ENCODE data around the gene PRIM1. TPM values are rescaled to one million over a fixed set of nuclear protein-coding genes. Genes with fewer than 3 reads are reported as not detected.

PRIM1 gene
- total RNA-seq, 4 donors from 2014 or later = 3.7 to 30.3 (median 10.6) TPM

DNA sequence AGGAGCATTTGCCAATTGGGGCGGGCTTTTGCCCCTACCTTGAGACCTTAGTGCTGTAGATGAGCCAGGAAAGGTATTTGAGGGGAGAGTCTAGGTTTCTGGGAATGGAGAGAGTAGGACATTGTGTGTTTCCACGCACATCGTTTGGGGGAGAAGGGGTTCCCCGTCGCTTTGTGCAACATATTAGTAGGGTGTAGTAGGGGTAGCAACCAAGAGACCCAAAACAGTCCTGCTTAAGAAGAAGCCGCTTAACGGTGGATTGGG, 63.3 kb downstream of the PRIM1 start:
- Histone ChIP-seq H3K27me3 (no peaks in the 10 kb centered on the region), H3K4me3 (peak overlapping the region; percentile 81 to 99 (median 94)), H3K4me1 (peaks cover 7 to 43% (median 13%) of the 10 kb centered on the region in 3 donors), H3K27ac (peak overlapping the region; percentile 98 to 100 (median 100)), H3K9me3 (no peaks in the 10 kb centered on the region), H3K36me3 (no peaks in the 10 kb centered on the region)
- 0 to 5% methylated on average over 7 of the region's 7 CpGs for WGBS, 2 donors
- no peak for TF ChIP-seq POLR2A (IDR thresholded peaks at IDR 0.05)
- TF ChIP-seq, protein P1, sequence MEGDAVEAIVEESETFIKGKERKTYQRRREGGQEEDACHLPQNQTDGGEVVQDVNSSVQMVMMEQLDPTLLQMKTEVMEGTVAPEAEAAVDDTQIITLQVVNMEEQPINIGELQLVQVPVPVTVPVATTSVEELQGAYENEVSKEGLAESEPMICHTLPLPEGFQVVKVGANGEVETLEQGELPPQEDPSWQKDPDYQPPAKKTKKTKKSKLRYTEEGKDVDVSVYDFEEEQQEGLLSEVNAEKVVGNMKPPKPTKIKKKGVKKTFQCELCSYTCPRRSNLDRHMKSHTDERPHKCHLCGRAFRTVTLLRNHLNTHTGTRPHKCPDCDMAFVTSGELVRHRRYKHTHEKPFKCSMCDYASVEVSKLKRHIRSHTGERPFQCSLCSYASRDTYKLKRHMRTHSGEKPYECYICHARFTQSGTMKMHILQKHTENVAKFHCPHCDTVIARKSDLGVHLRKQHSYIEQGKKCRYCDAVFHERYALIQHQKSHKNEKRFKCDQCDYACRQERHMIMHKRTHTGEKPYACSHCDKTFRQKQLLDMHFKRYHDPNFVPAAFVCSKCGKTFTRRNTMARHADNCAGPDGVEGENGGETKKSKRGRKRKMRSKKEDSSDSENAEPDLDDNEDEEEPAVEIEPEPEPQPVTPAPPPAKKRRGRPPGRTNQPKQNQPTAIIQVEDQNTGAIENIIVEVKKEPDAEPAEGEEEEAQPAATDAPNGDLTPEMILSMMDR (IDR thresholded peaks at IDR 0.05) = no peak
- intact Hi-C loops (cut with DNase I) = loop anchor here (5.0 kb wide), 2 partner anchors 34 to 51 kb away; no protein-coding TSS in a partner anchor
- DNase-seq = no peak

DNA sequence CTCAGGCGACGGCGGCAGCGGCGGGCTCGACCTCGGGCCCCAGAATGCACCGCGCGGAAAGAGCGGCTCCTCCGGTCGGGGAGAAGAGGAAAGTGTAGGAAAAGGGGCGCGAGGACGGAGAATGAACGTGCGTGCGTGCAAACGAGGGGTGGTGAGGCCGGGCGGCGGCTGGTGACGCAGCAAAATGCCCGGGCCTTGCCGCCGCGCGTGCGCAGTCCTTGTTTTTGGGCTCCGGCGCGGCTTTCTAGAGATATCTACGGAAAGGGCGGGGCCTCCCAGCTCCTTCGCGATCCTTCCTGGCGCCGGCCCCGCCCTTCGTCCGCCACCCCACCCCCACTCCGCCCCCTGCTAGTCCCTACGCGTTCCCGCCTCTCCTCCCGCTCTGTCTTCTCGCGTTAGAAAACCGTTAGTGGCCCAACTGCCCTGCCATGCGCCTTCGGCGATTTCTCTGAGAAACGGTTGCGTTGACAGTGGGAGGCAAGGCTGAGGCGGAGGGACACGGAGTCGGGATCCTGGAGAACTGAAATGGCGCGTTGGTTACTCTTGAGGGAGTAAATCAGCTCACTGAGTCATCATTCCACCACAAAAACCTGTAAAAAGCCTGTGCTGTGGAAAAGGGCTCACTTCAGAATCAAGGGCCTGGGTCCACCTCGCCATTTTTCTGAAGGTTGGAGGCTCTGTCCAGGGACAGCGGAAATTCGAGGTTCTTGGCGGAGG, 63.8 kb downstream of the PRIM1 start, which contains the start of gene PTGES3:
PTGES3 (minus strand) TSS at position 156 of the 717 bp plus-strand sequence. CDS start 285 bp downstream, outside the sequence.
- DNase-seq = peak; percentile 83
- no peaks in the 10 kb centered on the region for H3K27me3 ChIP-seq
- intact Hi-C loops (cut with DNase I) = loop anchor here (5.0 kb wide), 2 partner anchors 34 to 51 kb away; no protein-coding TSS in a partner anchor
- H3K36me3 ChIP-seq = peaks cover 0 to 2% (median 0%) of the 10 kb centered on the region in 3 donors
- TF ChIP-seq POLR2A (IDR thresholded peaks at IDR 0.05) = peak in 3 of 4 donors; percentile 73 to 97 (median 90)
- TF ChIP-seq, protein P1 (IDR thresholded peaks at IDR 0.05) = peak in 1 of 6 experiments; percentile 9
- 0 to 1% methylated on average over 19 to 34 of the region's 64 CpGs for WGBS, 2 donors
- H3K4me3 ChIP-seq = peak within 1 kb of the TSS; percentile 81 to 99 (median 94)
- peaks cover 7 to 48% (median 13%) of the 10 kb centered on the region in 3 donors for H3K4me1 ChIP-seq
- H3K9me3 ChIP-seq = no peaks in the 10 kb centered on the region
- peak within 1 kb of the TSS; percentile 98 to 100 (median 100) for H3K27ac ChIP-seq

DNA sequence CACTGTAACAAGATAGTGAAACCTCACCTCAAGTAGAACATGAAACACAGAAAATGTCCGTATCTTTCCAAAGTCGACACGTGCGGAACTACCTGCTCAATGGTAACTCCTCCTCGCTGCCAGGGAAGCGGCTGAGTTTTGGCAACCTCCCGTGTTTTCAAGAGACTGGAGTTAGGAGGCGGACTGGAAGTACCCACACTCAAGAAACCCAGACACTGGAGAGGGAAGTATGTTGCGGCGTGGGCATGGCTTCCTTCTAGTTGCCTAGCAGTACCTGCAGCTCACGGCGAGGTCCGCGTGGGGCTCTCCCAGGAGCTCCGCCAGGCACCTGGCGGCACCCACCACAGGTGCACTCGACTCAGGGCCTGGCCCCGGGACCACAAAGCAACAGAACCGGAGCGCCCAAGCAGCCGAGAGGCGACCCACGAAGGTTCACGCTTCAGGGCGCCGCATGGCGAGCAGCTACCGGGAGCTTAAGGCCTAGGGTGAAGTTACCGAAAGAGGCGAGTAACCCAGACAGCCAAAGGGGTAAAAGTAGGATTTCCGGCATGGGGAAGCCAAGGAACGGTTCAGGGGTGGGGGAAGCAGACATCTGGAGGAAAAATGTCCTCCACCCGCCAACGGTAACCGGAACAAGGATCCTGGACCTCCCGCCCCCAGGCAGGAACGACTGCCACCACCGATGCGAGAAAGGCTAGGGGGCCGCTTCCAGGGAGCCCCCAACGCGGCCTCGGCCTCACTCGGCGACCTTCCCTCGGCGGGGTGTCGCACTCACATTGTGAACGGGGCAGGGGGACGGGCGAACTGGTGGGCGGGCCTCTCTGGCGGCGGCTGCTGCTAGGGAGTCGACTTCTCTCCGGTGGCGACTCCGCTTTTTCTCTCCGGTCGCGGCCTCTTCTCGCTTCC, 64.6 kb downstream of the PRIM1 start:
- Histone ChIP-seq H3K4me1 (peaks cover 7 to 56% (median 20%) of the 10 kb centered on the region in 3 donors), H3K36me3 (peaks cover 0 to 10% (median 0%) of the 10 kb centered on the region in 3 donors), H3K27ac (peak overlapping the region; percentile 98 to 100 (median 100)), H3K9me3 (no peaks in the 10 kb centered on the region), H3K27me3 (no peaks in the 10 kb centered on the region), H3K4me3 (peak overlapping the region; percentile 81 to 99 (median 94))
- no peak for TF ChIP-seq POLR2A (IDR thresholded peaks at IDR 0.05)
- TF ChIP-seq, protein P1 (IDR thresholded peaks at IDR 0.05) = peak in 2 of 6 experiments; percentile 6 to 7
- no peak for DNase-seq
- intact Hi-C loops (cut with DNase I) = loop anchor here (5.0 kb wide), 2 partner anchors 35 to 50 kb away; no protein-coding TSS in a partner anchor
- WGBS, 2 donors = 0% methylated on average over 31 to 36 of the region's 62 CpGs

DNA sequence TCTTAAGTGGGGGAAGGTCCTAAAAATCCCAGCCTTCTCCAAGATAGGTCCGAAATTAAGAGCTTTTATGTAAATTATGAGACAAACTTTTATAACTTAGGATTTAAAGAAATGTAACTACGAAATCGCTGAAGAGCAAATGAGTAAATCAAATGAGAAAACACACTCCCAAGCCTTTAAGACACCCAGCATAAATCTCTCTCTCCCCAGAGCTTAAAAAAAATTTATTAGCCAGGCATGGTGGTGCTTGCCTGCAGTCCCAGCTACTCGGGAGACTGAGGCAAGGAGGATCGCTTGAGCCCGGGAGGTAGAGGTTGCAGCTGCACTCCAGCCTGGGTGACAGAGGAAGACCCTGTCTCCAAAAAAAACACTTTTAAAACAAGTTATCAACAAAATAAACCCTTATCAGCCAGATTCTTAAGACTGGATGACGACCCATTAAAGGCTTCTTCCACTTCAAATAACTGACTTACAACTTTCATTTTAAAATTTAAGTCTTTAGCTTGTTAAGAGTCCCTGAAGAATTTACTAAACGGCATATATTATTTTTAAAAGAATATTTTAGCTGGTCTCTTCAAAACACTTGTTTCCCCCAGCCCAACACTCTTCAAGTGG, 67.3 kb downstream of the PRIM1 start:
- Histone ChIP-seq H3K9me3 (no peaks in the 10 kb centered on the region), H3K36me3 (peaks cover 0 to 33% (median 0%) of the 10 kb centered on the region in 3 donors), H3K27ac (peak overlapping the region; percentile 7 to 100 (median 62)), H3K27me3 (no peaks in the 10 kb centered on the region), H3K4me1 (peaks cover 12 to 82% (median 38%) of the 10 kb centered on the region in 3 donors), H3K4me3 (peak overlapping the region; percentile 1 to 99 (median 94))
- no peak for TF ChIP-seq POLR2A (IDR thresholded peaks at IDR 0.05)
- TF ChIP-seq, protein P1 (IDR thresholded peaks at IDR 0.05) = no peak
- no peak for DNase-seq
- 13 to 18% methylated on average over 8 of the region's 8 CpGs for WGBS, 2 donors
- intact Hi-C loops (cut with DNase I) = loop anchor here (5.0 kb wide), 2 partner anchors 37 to 48 kb away; no protein-coding TSS in a partner anchor

Measured in esophagus squamous epithelium (tissue), 5 donors.